ENCODE measurements around the gene ST3GAL6. TPM values are rescaled to one million over a fixed set of nuclear protein-coding genes. Genes with fewer than 3 reads are reported as not detected.
A peak's percentile ranks its signal among the peaks of the same experiment; 100 is the strongest.

Gene ST3GAL6, protein sequence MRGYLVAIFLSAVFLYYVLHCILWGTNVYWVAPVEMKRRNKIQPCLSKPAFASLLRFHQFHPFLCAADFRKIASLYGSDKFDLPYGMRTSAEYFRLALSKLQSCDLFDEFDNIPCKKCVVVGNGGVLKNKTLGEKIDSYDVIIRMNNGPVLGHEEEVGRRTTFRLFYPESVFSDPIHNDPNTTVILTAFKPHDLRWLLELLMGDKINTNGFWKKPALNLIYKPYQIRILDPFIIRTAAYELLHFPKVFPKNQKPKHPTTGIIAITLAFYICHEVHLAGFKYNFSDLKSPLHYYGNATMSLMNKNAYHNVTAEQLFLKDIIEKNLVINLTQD
- polyA plus RNA-seq (2012; ENCODE audit: insufficient read depth, insufficient read length, low read depth): 59.5 TPM

- no peaks in the 10 kb centered on the region for H3K27me3 ChIP-seq
- no peaks in the 10 kb centered on the region for H3K9me3 ChIP-seq
- TF ChIP-seq CTCF (IDR thresholded peaks at IDR 0.05; ENCODE audit: low read depth, low read length): no peak
- H3K4me3 ChIP-seq (ENCODE audit: low read depth, low read length): peak within 1 kb of the TSS; percentile 9; the same call in 1 of the 2 replicates
- DNase-seq: peak; percentile 70
- H3K4me1 ChIP-seq: peaks cover 47% of the 10 kb centered on the region
- H3K36me3 ChIP-seq: peaks cover 8% of the 10 kb centered on the region
Measured at GRCh38 chr3:98763076-98763475, at the start of gene ST3GAL6. Gene ST3GAL6, plus strand, starts transcription at chr3:98763340. Its CDS starts 5,101 bp downstream, at chr3:98768441.

- Histone ChIP-seq H3K4me3 (ENCODE audit: low read depth, low read length) (no peak overlapping the region), H3K27me3 (no peaks in the 10 kb centered on the region), H3K4me1 (peaks cover 10% of the 10 kb centered on the region; the same call in 1 of the 2 replicates), H3K9me3 (0 out of 2 replicates have a peak, but pooled peaks cover 2% of the 10 kb centered on the region), H3K36me3 (no peaks in the 10 kb centered on the region)
- no peak for TF ChIP-seq CTCF (IDR thresholded peaks at IDR 0.05; ENCODE audit: low read depth, low read length)
- no peak for DNase-seq
Measured at GRCh38 chr3:98713984-98714383, 49.2 kb upstream of the ST3GAL6 start.

GRCh38 chr3:98717584-98717983, 45.6 kb upstream of the ST3GAL6 start:
- no peaks in the 10 kb centered on the region for H3K9me3 ChIP-seq
- no peaks in the 10 kb centered on the region for H3K27me3 ChIP-seq
- TF ChIP-seq CTCF (IDR thresholded peaks at IDR 0.05; ENCODE audit: low read depth, low read length): no peak
- no peak for DNase-seq
- no peaks in the 10 kb centered on the region for H3K4me1 ChIP-seq
- H3K36me3 ChIP-seq: no peaks in the 10 kb centered on the region
- no peak overlapping the region for H3K4me3 ChIP-seq (ENCODE audit: low read depth, low read length)

DNA sequence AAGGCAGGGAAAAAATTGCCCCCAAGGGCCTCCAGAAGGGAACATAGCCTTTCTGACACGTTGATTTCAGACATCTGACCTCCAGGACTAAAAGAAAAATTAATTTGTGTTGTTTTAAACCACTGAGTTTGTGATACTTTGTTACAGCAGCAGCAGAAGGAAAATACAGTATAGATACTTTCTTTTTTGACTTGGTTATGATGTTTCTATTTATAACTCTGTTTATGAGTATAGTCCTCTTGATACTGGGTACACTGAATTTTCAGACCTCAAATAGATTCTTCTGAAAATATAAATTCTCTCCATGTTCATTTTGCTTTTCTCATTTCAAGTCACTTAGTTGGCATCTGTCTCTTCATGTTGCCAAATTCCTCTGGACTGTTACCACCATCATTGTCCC, 44.4 kb upstream of the ST3GAL6 start:
- no peak for DNase-seq
- no peaks in the 10 kb centered on the region for H3K36me3 ChIP-seq
- no peak overlapping the region for H3K4me3 ChIP-seq (ENCODE audit: low read depth, low read length)
- no peaks in the 10 kb centered on the region for H3K4me1 ChIP-seq
- no peak for TF ChIP-seq CTCF (IDR thresholded peaks at IDR 0.05; ENCODE audit: low read depth, low read length)
- no peaks in the 10 kb centered on the region for H3K27me3 ChIP-seq
- H3K9me3 ChIP-seq: no peaks in the 10 kb centered on the region

GRCh38 chr3:98721776-98722175, 41.4 kb upstream of the ST3GAL6 start:
- no peak for TF ChIP-seq CTCF (IDR thresholded peaks at IDR 0.05; ENCODE audit: low read depth, low read length)
- no peak for DNase-seq
- Histone ChIP-seq H3K27me3 (no peaks in the 10 kb centered on the region), H3K9me3 (no peaks in the 10 kb centered on the region), H3K4me1 (no peaks in the 10 kb centered on the region), H3K4me3 (ENCODE audit: low read depth, low read length) (no peak overlapping the region), H3K36me3 (no peaks in the 10 kb centered on the region)

GRCh38 chr3:98722389-98722788, 40.8 kb upstream of the ST3GAL6 start:
- H3K9me3 ChIP-seq: no peaks in the 10 kb centered on the region
- no peaks in the 10 kb centered on the region for H3K36me3 ChIP-seq
- H3K4me3 ChIP-seq (ENCODE audit: low read depth, low read length): no peak overlapping the region
- TF ChIP-seq CTCF (IDR thresholded peaks at IDR 0.05; ENCODE audit: low read depth, low read length): no peak
- no peaks in the 10 kb centered on the region for H3K27me3 ChIP-seq
- DNase-seq: no peak
- H3K4me1 ChIP-seq: no peaks in the 10 kb centered on the region

All from BE2C (cell line).